Endothelial cell of umbilical vein (primary cell): ENCODE results near the gene ST6GAL1. TPM values are rescaled to one million over a fixed set of nuclear protein-coding genes. Genes with fewer than 3 reads are reported as not detected.
"Not testable (repeated sequence)": the region's sequence is repeated elsewhere in the genome, so short reads cannot be mapped to it uniquely, and the experiment has no call there.

ENCODE experiments used
- BruUV-seq: library from RNA; stranded (reverse); fragments of 400-500 nt; replicated peaks from 2 replicates; lab custom pipeline; 2021; lab: Mats Ljungman, UMichigan
- CTCF ChIA-PET: fragments of 300-600, 350-600 bp; sonication (Branson Sonifier 250); formaldehyde crosslinking; loops from one replicate; lab custom pipeline; 2021; ENCODE audit warnings: antibody characterized with exemption, inconsistent platforms; lab: Charles Lee
- POLR2A ChIA-PET: fragments of 300-600, 350-600 bp; sonication (Branson Sonifier 250); formaldehyde crosslinking; loops from one replicate; lab custom pipeline; 2021; ENCODE audit warnings: antibody characterized with exemption, inconsistent platforms; lab: Charles Lee
- DNase-seq: peaks from one replicate; pipeline ENCODE4 v3.0.0-alpha.2; 2011; ENCODE audit warnings: low read depth, low spot score
- FAIRE-seq: peaks from 2 replicates; lab custom pipeline; 2011; peaks lifted over from hg19 to GRCh38; lab: Jason Lieb, UNC
- H2AFZ ChIP-seq: 2 replicates; pipeline ENCODE4 v1.6.0; 2012; ENCODE audit warnings: low read depth, low read length, control low read depth, inconsistent platforms
- H3K27ac ChIP-seq: 2 replicates; pipeline ENCODE4 v1.5.1; 2011; ENCODE audit warnings: low read depth, mild to moderate bottlenecking, control low read depth, low read length, moderate library complexity; ENCODE audit not compliant: insufficient read depth
- H3K27me3 ChIP-seq, 2 experiments: 2 replicates each; pipeline versions ENCODE4 v1.6.0 to v1.6.1; 2011; ENCODE audit warnings: low read length in 2 of 2, mixed read lengths in 1 of 2; ENCODE audit not compliant: control insufficient read depth in 2 of 2, insufficient read depth in 2 of 2
- H3K36me3 ChIP-seq, 2 experiments: 2 replicates in 1 of 2; 3 replicates in 1 of 2; pipeline ENCODE4 v1.5.1; 2011; ENCODE audit warnings: low read length in 2 of 2, mild to moderate bottlenecking in 1 of 2, moderate library complexity in 1 of 2; ENCODE audit not compliant: control insufficient read depth in 2 of 2, insufficient read depth in 2 of 2; ENCODE audit errors: extremely low read depth in 1 of 2
- H3K4me1 ChIP-seq: 3 replicates; pipeline ENCODE4 v1.5.1; 2011; ENCODE audit warnings: mild to moderate bottlenecking, low read length; ENCODE audit not compliant: control insufficient read depth, insufficient read depth; ENCODE audit errors: extremely low read depth
- H3K4me2 ChIP-seq: 2 replicates; pipeline ENCODE4 v1.6.1; 2011; ENCODE audit warnings: low read length, control low read depth, mixed read lengths; ENCODE audit not compliant: insufficient read depth
- H3K4me3 ChIP-seq, 3 experiments: fragments of 200-600 bp in 1 of 3; sonication (generic), shearing (Covaris generic) in 1 of 3; replicated peaks in 1 of 3; 2 replicates each; pipeline ENCODE4 v1.5.1; 2011 to 2016; ENCODE audit warnings: control low read depth in 3 of 3, low read length in 3 of 3, mild to moderate bottlenecking in 2 of 3, inconsistent platforms in 1 of 3, low read depth in 1 of 3, moderate library complexity in 1 of 3; ENCODE audit not compliant: insufficient read depth in 1 of 3
- H3K79me2 ChIP-seq: 2 replicates; pipeline ENCODE4 v1.6.0; 2012; ENCODE audit warnings: low read length, inconsistent platforms; ENCODE audit not compliant: control insufficient read depth, insufficient read depth
- H3K9ac ChIP-seq: replicated peaks from 2 replicates; pipeline ENCODE3; 2011; ENCODE audit warnings: low read length, control low read depth; ENCODE audit not compliant: insufficient read depth; ENCODE audit errors: extremely low read depth
- H3K9me1 ChIP-seq: replicated peaks from 3 replicates; pipeline ENCODE4 v1.6.0; 2011; ENCODE audit warnings: mild to moderate bottlenecking, low read length; ENCODE audit not compliant: control insufficient read depth, insufficient read depth; ENCODE audit errors: extremely low read depth
- H3K9me3 ChIP-seq: replicated peaks from 2 replicates; pipeline ENCODE4 v1.5.1; 2012; ENCODE audit warnings: low read length, inconsistent platforms; ENCODE audit not compliant: control insufficient read depth, insufficient read depth
- H4K20me1 ChIP-seq: replicated peaks from 2 replicates; pipeline ENCODE3; 2011; ENCODE audit warnings: mild to moderate bottlenecking, low read length; ENCODE audit not compliant: control insufficient read depth, insufficient read depth; ENCODE audit errors: extremely low read depth
- EZH2 ChIP-seq: IDR thresholded peaks from 2 replicates; pipeline ENCODE4 v1.6.1; 2012; ENCODE audit warnings: borderline replicate concordance, low read depth, mild to moderate bottlenecking, moderate library complexity, low read length, inconsistent platforms; ENCODE audit not compliant: severe bottlenecking
- FOS ChIP-seq: IDR thresholded peaks from 2 replicates; pipeline ENCODE4 v1.6.1; 2011; ENCODE audit warnings: mild to moderate bottlenecking, low read length, moderate library complexity, borderline replicate concordance; ENCODE audit not compliant: insufficient read depth
- GATA2 ChIP-seq: IDR thresholded peaks from 2 replicates; pipeline ENCODE4 v1.7.0; 2011; ENCODE audit warnings: low read depth, mild to moderate bottlenecking, moderate library complexity, mixed read lengths, low read length; ENCODE audit not compliant: insufficient read length, insufficient read depth
- JUN ChIP-seq: IDR thresholded peaks from 2 replicates; pipeline ENCODE4 v1.6.1; 2011; ENCODE audit warnings: borderline replicate concordance, low read depth; ENCODE audit not compliant: insufficient read length, insufficient read depth
- MYC ChIP-seq: IDR thresholded peaks from one replicate; pipeline ENCODE4 v1.6.1; 2011; ENCODE audit warnings: mild to moderate bottlenecking, low read depth, low read length
- POLR2A ChIP-seq: IDR thresholded peaks from 2 replicates; pipeline ENCODE4 v1.6.1; 2012; ENCODE audit warnings: low read depth, mild to moderate bottlenecking, control low read depth, low read length
- POLR2AphosphoS5 ChIP-seq: IDR thresholded peaks from 2 replicates; pipeline ENCODE4 v1.6.1; 2012; ENCODE audit warnings: low read depth, mild to moderate bottlenecking, control low read depth, low read length, moderate library complexity; ENCODE audit not compliant: insufficient read depth
- dilution Hi-C: fragments of 300-500 bp; cut with MboI; formaldehyde crosslinking; loops from one replicate; pipeline ENCODE4 v1.15.0; 2019; ENCODE audit warnings: low sequenced_read_pairs; ENCODE audit not compliant: extremely low pct_ligation_motif_present
- intact Hi-C: fragments of 100-400 bp; cut with micrococcal nuclease; formaldehyde crosslinking; loops from one replicate; pipeline ENCODE4 v1.10.0; 2022
- polyA plus RNA-seq, 4 experiments: library from polyadenylated mRNA; depleted of rRNA in 3 of 4; stranded (reverse) in 3 of 4; unstranded in 1 of 4; fragments of >200 nt; gene quantifications; 2 replicates each; pipeline versions ENCODE4 v1.2.1 to v1.2.3, GENCODE V29; 2011 to 2012; ENCODE audit warnings: missing spikeins in 1 of 4
- total RNA-seq: library from RNA; stranded (reverse); gene quantifications from 2 replicates; pipeline ENCODE4 v1.2.3, GENCODE V29; 2021
- TF ChIP-seq, protein P1 (sequence below): IDR thresholded peaks from 2 replicates; pipeline ENCODE4 v1.6.1; 2011; ENCODE audit not compliant: insufficient read depth, insufficient read length
- TF ChIP-seq, protein P2 (sequence below), 2 donors: IDR thresholded peaks; 1 replicate in 1 of 2; 2 replicates in 1 of 2; pipeline ENCODE4 v1.5.1; 2011; ENCODE audit warnings: low read length in 2 of 2, mild to moderate bottlenecking in 2 of 2, moderate library complexity in 2 of 2, control low read depth in 1 of 2, inconsistent platforms in 1 of 2, low read depth in 1 of 2; ENCODE audit not compliant: insufficient read depth in 1 of 2; ENCODE audit errors: extremely low read depth in 1 of 2

ST6GAL1 gene
- total and polyA plus RNA-seq, 2 donors (not counting 3 experiments of a cell fraction or from before 2014, with no cell fraction given), result 63.9 to 101 TPM

DNA sequence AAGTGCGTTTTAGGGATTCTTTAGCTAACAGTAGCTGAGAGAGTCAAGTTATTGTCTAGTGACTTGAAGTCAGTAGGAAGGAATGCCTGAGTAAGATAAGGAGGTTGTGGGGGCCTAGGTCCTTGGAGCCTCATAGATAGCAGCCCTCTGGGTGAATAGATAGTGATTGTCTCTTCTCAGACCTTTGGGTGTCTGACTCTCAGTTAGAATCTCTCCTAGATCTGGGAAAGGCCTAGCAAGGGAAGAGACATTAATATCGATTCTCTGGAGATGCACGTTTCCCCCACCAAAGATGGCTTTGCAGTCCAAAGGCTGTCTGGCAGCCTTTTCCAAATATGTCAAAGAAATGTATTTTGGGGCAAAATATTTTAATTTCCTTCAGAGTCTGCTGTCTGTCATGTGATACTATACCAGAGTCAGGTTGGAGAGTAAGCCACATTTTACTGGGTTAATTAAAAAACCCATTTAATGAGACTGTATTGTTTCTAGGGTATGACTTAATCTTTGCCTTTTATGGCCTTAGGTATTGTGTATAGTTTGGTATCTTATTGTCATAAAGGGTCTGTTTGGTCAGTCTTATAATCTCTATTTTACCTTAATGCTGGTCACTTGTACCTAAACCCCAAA lies 92.2 kb downstream of the ST6GAL1 start:
- Histone ChIP-seq H3K4me3 (no peak overlapping the region), H3K4me1 (peaks cover 5% of the 10 kb centered on the region), H3K9me3 (no peaks in the 10 kb centered on the region), H3K9me1 (no peaks in the 10 kb centered on the region), H3K27me3 (no peaks in the 10 kb centered on the region), H3K36me3 (no peaks in the 10 kb centered on the region), H3K9ac (no peak overlapping the region), H3K4me2 (no peak overlapping the region), H3K79me2 (no peaks in the 10 kb centered on the region), H4K20me1 (no peaks in the 10 kb centered on the region), H3K27ac (no peak overlapping the region), H2AFZ (no peak overlapping the region)
- no TSS peak for BruUV-seq
- POLR2A ChIA-PET, result no interaction called here
- no peak for TF ChIP-seq FOS
- no peak for TF ChIP-seq MYC
- TF ChIP-seq JUN, result no peak
- no peak for TF ChIP-seq POLR2AphosphoS5
- no peak for TF ChIP-seq GATA2
- TF ChIP-seq, protein P1, sequence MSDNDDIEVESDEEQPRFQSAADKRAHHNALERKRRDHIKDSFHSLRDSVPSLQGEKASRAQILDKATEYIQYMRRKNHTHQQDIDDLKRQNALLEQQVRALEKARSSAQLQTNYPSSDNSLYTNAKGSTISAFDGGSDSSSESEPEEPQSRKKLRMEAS, result no peak
- TF ChIP-seq, protein P2, sequence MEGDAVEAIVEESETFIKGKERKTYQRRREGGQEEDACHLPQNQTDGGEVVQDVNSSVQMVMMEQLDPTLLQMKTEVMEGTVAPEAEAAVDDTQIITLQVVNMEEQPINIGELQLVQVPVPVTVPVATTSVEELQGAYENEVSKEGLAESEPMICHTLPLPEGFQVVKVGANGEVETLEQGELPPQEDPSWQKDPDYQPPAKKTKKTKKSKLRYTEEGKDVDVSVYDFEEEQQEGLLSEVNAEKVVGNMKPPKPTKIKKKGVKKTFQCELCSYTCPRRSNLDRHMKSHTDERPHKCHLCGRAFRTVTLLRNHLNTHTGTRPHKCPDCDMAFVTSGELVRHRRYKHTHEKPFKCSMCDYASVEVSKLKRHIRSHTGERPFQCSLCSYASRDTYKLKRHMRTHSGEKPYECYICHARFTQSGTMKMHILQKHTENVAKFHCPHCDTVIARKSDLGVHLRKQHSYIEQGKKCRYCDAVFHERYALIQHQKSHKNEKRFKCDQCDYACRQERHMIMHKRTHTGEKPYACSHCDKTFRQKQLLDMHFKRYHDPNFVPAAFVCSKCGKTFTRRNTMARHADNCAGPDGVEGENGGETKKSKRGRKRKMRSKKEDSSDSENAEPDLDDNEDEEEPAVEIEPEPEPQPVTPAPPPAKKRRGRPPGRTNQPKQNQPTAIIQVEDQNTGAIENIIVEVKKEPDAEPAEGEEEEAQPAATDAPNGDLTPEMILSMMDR (IDR thresholded peaks at IDR 0.05; ENCODE audit: extremely low read depth in 1 of 2, insufficient read depth in 1 of 2, low read depth in 1 of 2, low read length in 2 of 2), result no peak
- TF ChIP-seq POLR2A, result no peak
- no peak for TF ChIP-seq EZH2
- dilution Hi-C loops (no loop called here), intact Hi-C loops (no loop called here)
- DNase-seq (no peak), FAIRE-seq (no peak)
- CTCF ChIA-PET, result no interaction called here

DNA sequence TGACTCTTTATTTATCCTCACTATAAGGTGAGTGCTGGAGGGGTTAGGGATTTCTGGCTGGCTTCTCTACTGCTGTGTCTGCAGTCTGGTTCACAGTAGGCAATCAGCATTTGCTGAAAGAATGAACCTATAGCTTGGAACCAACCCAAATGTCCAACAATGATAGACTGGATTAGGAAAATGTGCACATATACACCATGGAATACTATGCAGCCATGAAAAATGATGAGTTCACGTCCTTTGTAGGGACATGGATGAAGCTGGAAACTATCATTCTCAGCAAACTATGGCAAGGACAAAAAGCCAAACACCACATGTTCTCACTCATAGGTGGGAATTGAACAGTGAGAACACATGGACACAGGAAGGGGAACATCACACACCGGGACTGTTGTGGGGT lies 93.0 kb downstream of the ST6GAL1 start:
- H3K36me3 ChIP-seq, CTCF ChIA-PET, H4K20me1 ChIP-seq, H3K27me3 ChIP-seq, H2AFZ ChIP-seq, H3K27ac ChIP-seq, intact Hi-C loops, dilution Hi-C loops, H3K9ac ChIP-seq, POLR2A ChIA-PET, BruUV-seq, H3K9me3 ChIP-seq, FAIRE-seq, H3K4me2 ChIP-seq, H3K9me1 ChIP-seq, H3K79me2 ChIP-seq, H3K4me1 ChIP-seq, H3K4me3 ChIP-seq, DNase-seq: not testable (repeated sequence)
